ENCODE measurements around the gene FNBP1L.

- TF ChIP-seq CTCF (optimal IDR thresholded peaks at IDR 0.05 in 1 of 3, IDR thresholded peaks at IDR 0.05 in 1 of 3, conservative IDR thresholded peaks at IDR 0.05 in 1 of 3; ENCODE audit: extremely low read depth in 1 of 3, insufficient read depth in 2 of 3, low read length in 3 of 3) (no peak), EZH2 (IDR thresholded peaks at IDR 0.05; ENCODE audit: low read length) (no peak)
These were observed 147.8 kb downstream of the FNBP1L start for GRCh38 chr1:93595743-93596142.
